ENCODE results near the gene COMT. TPM values are rescaled to one million over a fixed set of nuclear protein-coding genes. Genes with fewer than 3 reads are reported as not detected.
A peak's percentile ranks its signal among the peaks of the same experiment; 100 is the strongest.

The COMT gene
- 240 TPM for total RNA-seq

DNA sequence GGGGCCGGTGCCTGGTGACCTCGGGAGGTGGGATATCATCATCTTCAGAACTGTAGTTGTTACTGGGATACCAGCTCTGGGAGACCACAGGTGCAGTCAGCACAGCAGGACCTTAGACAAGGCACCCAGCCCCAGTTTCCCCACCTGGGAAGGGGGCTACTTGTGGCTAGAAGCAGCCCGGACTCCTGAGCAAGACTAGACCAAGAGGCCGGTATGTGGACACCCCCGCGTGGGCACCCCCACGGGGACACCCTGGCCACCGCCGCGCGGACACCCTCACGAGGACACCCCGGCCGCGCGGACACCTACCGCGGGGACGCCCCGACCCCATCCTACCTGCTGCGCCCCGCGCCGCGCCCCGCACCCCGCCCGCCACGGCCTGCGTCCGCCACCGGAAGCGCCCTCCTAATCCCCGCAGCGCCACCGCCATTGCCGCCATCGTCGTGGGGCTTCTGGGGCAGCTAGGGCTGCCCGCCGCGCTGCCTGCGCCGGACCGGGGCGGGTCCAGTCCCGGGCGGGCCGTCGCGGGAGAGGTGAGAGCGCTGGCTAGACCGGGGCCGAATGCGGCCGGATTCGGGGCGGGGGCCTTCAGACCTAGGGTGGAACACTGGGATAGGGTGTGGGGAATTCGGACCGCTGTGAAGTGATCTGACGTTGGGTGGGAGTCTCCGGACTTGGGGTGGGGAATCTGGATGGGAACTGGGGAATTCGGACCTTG is at the start of gene COMT, which contains the start of gene TXNRD2:
COMT (plus strand) TSS at position 408 of the 718 bp plus-strand sequence. CDS start 20,755 bp downstream, outside the sequence.
TXNRD2 (minus strand) TSS at position 454 of the 718 bp plus-strand sequence; CDS start at position 439, 15 bp downstream.
- Histone ChIP-seq H3K27me3 (no peaks in the 10 kb centered on the region), H3K27ac (peak within 1 kb of the TSS; percentile 97), H3K4me1 (peaks cover 56% of the 10 kb centered on the region), H3K36me3 (no peaks in the 10 kb centered on the region), H3K4me3 (peak within 1 kb of the TSS; percentile 80 to 89), H3K9me3 (no peaks in the 10 kb centered on the region)
- DNase-seq (ENCODE audit: extremely low spot score in 2 of 2) = no peak
- TF ChIP-seq POLR2A (IDR thresholded peaks at IDR 0.05) (no peak), POLR2AphosphoS5 (IDR thresholded peaks at IDR 0.05; ENCODE audit: insufficient read depth in 1 of 2, low read depth in 1 of 2) (peak in 1 of 2 donors; percentile 44)
- TF ChIP-seq, protein P1, sequence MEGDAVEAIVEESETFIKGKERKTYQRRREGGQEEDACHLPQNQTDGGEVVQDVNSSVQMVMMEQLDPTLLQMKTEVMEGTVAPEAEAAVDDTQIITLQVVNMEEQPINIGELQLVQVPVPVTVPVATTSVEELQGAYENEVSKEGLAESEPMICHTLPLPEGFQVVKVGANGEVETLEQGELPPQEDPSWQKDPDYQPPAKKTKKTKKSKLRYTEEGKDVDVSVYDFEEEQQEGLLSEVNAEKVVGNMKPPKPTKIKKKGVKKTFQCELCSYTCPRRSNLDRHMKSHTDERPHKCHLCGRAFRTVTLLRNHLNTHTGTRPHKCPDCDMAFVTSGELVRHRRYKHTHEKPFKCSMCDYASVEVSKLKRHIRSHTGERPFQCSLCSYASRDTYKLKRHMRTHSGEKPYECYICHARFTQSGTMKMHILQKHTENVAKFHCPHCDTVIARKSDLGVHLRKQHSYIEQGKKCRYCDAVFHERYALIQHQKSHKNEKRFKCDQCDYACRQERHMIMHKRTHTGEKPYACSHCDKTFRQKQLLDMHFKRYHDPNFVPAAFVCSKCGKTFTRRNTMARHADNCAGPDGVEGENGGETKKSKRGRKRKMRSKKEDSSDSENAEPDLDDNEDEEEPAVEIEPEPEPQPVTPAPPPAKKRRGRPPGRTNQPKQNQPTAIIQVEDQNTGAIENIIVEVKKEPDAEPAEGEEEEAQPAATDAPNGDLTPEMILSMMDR (IDR thresholded peaks at IDR 0.05) = no peak
- intact Hi-C loops (cut with DNase I) = no loop called here

DNA sequence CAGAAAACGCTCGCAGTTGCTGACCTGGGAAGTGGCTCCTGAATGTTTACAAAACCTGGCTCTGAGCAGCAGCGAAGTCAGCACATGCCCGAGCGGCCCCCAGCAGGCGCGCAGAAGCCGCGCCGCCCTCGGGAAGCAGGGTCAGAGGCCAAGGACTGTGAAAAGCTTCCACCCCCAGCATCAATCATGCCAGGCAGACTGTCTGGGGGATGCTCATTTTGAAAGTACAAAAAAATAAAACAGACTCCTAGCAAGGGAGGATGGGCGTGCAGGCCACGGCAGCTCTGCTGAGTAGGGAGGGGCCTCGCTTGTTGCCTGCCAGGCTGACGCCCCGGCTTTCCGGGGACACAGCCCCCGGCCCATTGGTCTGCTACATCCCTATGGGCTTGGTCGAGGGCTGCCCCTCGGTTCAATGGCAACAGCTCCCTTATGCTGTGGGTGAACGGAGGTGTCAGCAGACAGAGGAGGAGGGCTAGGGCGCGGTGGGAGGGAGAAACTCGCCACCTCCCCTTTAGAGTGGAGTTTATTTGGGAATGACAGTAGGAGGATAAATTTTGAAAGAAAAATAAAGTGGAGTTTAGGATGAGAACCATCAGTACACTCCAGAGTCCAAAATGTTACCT is 49.2 kb upstream of the COMT start:
- TF ChIP-seq POLR2A (IDR thresholded peaks at IDR 0.05) (no peak), POLR2AphosphoS5 (IDR thresholded peaks at IDR 0.05; ENCODE audit: insufficient read depth in 1 of 2, low read depth in 1 of 2) (no peak)
- TF ChIP-seq, protein P1 (IDR thresholded peaks at IDR 0.05) = no peak
- intact Hi-C loops (cut with DNase I) = no loop called here
- no peaks in the 10 kb centered on the region for H3K9me3 ChIP-seq
- peak overlapping the region; percentile 84 for H3K27ac ChIP-seq
- H3K4me1 ChIP-seq = peaks cover 27% of the 10 kb centered on the region
- DNase-seq (ENCODE audit: extremely low spot score in 2 of 2) = no peak
- H3K36me3 ChIP-seq = no peaks in the 10 kb centered on the region
- no peaks in the 10 kb centered on the region for H3K27me3 ChIP-seq
- H3K4me3 ChIP-seq = peak overlapping the region in 1 of 2 donors; percentile 3

DNA sequence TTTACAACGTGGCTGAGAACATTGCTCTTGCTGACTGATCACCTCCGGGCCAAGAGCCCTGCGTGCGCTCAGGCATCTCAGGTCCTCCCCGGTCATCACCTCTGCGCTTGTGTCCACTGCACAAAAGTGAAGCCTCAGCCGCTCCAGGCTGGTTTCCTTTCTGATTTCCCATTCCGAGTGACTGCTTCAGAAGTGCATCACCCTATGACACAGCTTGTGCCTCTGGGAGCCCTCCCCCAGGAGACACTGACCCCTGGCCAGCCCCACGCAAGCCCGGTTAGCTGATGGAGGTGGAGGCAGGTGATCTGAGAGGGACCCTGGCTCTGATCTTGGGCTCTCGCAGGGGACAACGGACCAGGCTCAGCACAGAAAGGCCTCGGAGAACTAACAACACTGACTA is 48.6 kb upstream of the COMT start:
- Histone ChIP-seq H3K27ac (peak overlapping the region; percentile 84), H3K4me1 (peaks cover 26% of the 10 kb centered on the region), H3K27me3 (no peaks in the 10 kb centered on the region), H3K4me3 (no peak overlapping the region), H3K36me3 (peaks cover 0 to 5% of the 10 kb centered on the region in 2 donors), H3K9me3 (no peaks in the 10 kb centered on the region)
- no peak for DNase-seq (ENCODE audit: extremely low spot score in 2 of 2)
- no peak for TF ChIP-seq POLR2A (IDR thresholded peaks at IDR 0.05)
- TF ChIP-seq, protein P1 (IDR thresholded peaks at IDR 0.05) = no peak
- TF ChIP-seq POLR2AphosphoS5 (IDR thresholded peaks at IDR 0.05; ENCODE audit: insufficient read depth in 1 of 2, low read depth in 1 of 2) = no peak
- intact Hi-C loops (cut with DNase I) = no loop called here

DNA sequence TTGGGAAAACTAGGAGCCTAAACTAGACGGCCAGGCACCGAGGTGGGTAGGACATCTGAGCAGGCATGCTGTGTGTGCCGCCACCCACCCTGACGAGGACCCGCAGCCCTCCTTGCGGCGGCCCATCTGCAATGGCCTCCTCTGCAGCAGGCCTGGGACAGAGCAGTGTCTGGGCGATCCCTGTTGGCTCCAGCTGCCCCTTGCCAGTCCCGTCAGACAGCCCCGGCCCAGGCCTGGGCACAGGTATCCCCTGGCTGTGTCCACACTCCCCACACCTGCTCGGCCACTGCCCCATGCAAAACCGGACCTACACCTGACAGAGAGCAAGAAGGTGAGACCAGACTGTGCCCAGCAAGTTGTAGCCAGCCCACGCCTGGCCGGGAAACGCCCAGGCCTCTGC is 48.2 kb upstream of the COMT start:
- H3K27ac ChIP-seq = peak overlapping the region; percentile 84
- H3K4me1 ChIP-seq = peaks cover 26% of the 10 kb centered on the region
- TF ChIP-seq POLR2A (IDR thresholded peaks at IDR 0.05) = no peak
- TF ChIP-seq, protein P1 (IDR thresholded peaks at IDR 0.05) = no peak
- DNase-seq (ENCODE audit: extremely low spot score in 2 of 2) = no peak
- no peaks in the 10 kb centered on the region for H3K27me3 ChIP-seq
- H3K9me3 ChIP-seq = no peaks in the 10 kb centered on the region
- intact Hi-C loops (cut with DNase I) = no loop called here
- H3K4me3 ChIP-seq = no peak overlapping the region
- peaks cover 0 to 9% of the 10 kb centered on the region in 2 donors for H3K36me3 ChIP-seq
